Ishikawa (cell line): ENCODE data around the gene DIAPH3.

Experiments
- CEBPB ChIP-seq: IDR thresholded peaks from 2 replicates; pipeline ENCODE4 v1.6.1; 2012
- CREB1 ChIP-seq: IDR thresholded peaks from 2 replicates; pipeline ENCODE4 v1.6.1; 2012; ENCODE audit warnings: low read depth
- EGR1 ChIP-seq: IDR thresholded peaks from 2 replicates; pipeline ENCODE4 v1.6.1; 2012
- EP300 ChIP-seq: IDR thresholded peaks from 2 replicates; pipeline ENCODE4 v1.6.1; 2012; ENCODE audit warnings: borderline replicate concordance
- FOXM1 ChIP-seq: IDR thresholded peaks from 2 replicates; pipeline ENCODE4 v1.6.1; 2012; ENCODE audit warnings: low read depth, borderline replicate concordance
- MAX ChIP-seq: IDR thresholded peaks from 2 replicates; pipeline ENCODE4 v1.6.1; 2012
- NFIC ChIP-seq: IDR thresholded peaks from 2 replicates; pipeline ENCODE4 v1.6.1; 2012
- RAD21 ChIP-seq: IDR thresholded peaks from 2 replicates; pipeline ENCODE4 v1.6.1; 2012; ENCODE audit warnings: low read depth
- TAF1 ChIP-seq: IDR thresholded peaks from 2 replicates; pipeline ENCODE4 v1.6.1; 2012; ENCODE audit warnings: low read depth, mild to moderate bottlenecking
- TCF12 ChIP-seq: IDR thresholded peaks from 2 replicates; pipeline ENCODE4 v1.6.1; 2012; ENCODE audit warnings: low read depth
- TEAD4 ChIP-seq: IDR thresholded peaks from 2 replicates; pipeline ENCODE4 v1.6.1; 2012
- USF1 ChIP-seq: IDR thresholded peaks from 2 replicates; pipeline ENCODE4 v1.6.1; 2012
- YY1 ChIP-seq: IDR thresholded peaks from 2 replicates; pipeline ENCODE4 v1.6.1; 2012; ENCODE audit warnings: low read depth
- ZBTB7A ChIP-seq: IDR thresholded peaks from 2 replicates; pipeline ENCODE4 v1.6.1; 2012; ENCODE audit warnings: low read depth
- TF ChIP-seq, protein P1 (sequence below): IDR thresholded peaks from 2 replicates; pipeline ENCODE4 v1.6.1; 2012; ENCODE audit warnings: low read depth, mild to moderate bottlenecking

Gene DIAPH3

GRCh38 chr13:59658027-59658737, 505.5 kb downstream of the DIAPH3 start:
- no peak for TF ChIP-seq NFIC
- TF ChIP-seq YY1 = no peak

DNA sequence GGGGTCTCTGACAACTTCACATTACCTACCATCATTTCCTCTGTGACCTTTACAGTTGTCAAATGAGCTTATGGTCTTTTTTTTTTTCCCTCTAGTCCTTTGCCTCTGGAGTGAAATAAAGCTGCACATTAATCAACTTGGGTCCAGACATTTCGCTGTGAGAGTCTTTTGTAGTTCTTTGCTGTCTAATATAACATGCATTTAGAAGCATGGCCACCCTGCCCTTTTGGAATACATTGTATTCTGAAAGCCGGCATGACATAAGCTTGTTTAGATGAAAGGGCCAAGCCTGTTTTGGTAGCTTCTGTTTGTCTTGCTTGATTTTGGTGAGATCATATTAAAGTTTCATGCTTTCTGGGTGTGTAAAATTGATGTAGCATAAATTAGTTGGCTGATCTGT, 509.8 kb downstream of the DIAPH3 start:
- no peak for TF ChIP-seq CREB1
- TF ChIP-seq FOXM1 = no peak
- TF ChIP-seq, protein P1, sequence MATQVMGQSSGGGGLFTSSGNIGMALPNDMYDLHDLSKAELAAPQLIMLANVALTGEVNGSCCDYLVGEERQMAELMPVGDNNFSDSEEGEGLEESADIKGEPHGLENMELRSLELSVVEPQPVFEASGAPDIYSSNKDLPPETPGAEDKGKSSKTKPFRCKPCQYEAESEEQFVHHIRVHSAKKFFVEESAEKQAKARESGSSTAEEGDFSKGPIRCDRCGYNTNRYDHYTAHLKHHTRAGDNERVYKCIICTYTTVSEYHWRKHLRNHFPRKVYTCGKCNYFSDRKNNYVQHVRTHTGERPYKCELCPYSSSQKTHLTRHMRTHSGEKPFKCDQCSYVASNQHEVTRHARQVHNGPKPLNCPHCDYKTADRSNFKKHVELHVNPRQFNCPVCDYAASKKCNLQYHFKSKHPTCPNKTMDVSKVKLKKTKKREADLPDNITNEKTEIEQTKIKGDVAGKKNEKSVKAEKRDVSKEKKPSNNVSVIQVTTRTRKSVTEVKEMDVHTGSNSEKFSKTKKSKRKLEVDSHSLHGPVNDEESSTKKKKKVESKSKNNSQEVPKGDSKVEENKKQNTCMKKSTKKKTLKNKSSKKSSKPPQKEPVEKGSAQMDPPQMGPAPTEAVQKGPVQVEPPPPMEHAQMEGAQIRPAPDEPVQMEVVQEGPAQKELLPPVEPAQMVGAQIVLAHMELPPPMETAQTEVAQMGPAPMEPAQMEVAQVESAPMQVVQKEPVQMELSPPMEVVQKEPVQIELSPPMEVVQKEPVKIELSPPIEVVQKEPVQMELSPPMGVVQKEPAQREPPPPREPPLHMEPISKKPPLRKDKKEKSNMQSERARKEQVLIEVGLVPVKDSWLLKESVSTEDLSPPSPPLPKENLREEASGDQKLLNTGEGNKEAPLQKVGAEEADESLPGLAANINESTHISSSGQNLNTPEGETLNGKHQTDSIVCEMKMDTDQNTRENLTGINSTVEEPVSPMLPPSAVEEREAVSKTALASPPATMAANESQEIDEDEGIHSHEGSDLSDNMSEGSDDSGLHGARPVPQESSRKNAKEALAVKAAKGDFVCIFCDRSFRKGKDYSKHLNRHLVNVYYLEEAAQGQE = no peak
- no peak for TF ChIP-seq TCF12
- TF ChIP-seq TAF1 = no peak
- TF ChIP-seq YY1 = no peak

DNA sequence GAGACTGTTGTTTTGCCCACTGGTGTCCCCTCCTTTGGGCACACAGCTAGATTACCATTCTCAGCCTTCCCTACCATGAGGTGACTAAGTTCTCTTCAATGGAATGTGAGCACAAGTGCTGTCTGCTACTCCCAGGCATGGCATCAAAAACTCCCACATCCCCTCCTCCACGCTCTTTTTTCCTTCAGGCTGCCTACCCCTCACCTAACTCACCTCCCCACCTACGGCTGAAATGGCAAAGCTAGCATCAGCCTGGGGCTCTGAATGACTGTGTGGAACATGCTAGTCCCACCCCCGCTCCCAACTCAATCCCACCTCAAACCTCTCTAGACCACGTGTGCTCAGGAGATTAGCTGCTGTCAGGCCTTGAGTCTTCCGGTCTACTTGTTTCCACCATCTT, 512.2 kb downstream of the DIAPH3 start:
- TF ChIP-seq EP300 = no peak
- TF ChIP-seq MAX = no peak
- TF ChIP-seq USF1 = no peak
- TF ChIP-seq NFIC = no peak
- TF ChIP-seq, protein P1 = no peak
- no peak for TF ChIP-seq TEAD4
- no peak for TF ChIP-seq YY1
- TF ChIP-seq CEBPB = no peak
- no peak for TF ChIP-seq ZBTB7A
- TF ChIP-seq CREB1 = no peak
- TF ChIP-seq EGR1 = no peak

DNA sequence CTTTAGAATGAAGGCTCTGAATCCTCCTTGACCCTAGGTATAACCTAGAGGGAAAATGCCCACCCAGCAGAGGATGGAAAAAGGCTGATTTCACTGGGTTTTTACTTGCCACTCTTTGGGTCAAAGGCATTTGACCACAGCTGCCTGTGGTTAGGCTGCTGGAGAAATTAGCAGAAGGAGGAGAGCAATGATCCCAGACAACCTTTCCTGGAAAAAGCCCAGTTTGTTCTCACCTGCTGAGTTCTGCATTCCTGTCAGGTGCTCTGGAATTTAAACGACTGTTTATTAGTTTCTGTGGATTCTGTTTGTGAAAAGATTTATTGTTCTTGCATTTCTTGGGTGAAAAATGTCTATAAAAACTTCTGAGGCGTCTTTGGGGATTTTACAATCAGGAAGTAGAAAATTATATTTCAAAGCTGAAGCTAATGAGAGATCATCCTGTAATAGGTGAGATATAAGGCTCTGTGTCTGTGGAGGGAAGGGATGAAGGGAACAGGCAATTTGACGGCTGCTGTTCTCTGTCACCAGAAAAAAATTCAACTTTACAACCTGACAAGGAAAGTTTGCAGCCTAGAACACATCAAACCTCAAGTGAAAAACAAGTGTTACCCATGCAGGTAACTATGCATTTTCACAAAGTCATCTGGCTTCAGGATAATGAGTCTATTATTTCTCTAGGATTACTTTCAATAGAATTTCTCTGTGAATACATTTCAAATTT, 519.7 kb downstream of the DIAPH3 start:
- TF ChIP-seq CEBPB = peak; percentile 36; the same call in 1 of the 2 replicates
- peak; percentile 11; the same call in 1 of the 2 replicates for TF ChIP-seq RAD21
- peak; percentile 95 for TF ChIP-seq TCF12
- TF ChIP-seq NFIC = peak; percentile 88
- TF ChIP-seq TEAD4 = peak; percentile 99
- no peak for TF ChIP-seq ZBTB7A
- peak; percentile 94 for TF ChIP-seq EP300
- peak; percentile 88 for TF ChIP-seq FOXM1
- TF ChIP-seq, protein P1 = no peak
- no peak for TF ChIP-seq CREB1

DNA sequence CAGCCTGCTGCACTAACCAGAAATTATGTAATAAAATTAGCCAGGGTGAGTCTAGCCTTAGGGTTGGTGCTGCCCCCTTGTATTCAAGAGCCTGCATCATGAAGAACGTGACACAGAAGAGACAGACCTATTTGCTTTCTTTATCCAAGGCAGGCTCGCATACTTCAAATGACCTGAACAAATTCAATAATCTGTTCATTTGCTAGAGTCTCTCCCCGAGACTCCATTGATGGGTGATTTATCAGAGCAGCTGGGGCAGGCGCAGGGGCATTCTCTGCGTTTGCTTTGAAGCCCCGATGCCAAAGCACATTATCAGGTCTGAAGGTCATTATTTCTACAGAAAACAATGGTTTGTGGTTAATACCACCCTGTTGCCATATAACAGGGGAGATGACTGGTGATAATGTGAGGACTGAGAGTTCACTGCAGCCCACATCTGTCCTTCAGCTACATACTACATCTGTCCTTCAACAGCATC, 520.3 kb downstream of the DIAPH3 start:
- TF ChIP-seq CREB1 (no peak), TCF12 (no peak), EP300 (no peak), MAX (no peak), NFIC (no peak), USF1 (no peak), FOXM1 (no peak), CEBPB (no peak), ZBTB7A (no peak)
